Stimulated activated CD8-positive, alpha-beta memory T cell treated with anti-CD3 and anti-CD28 coated beads, Interleukin-12 subunit alpha, Interleukin-12 subunit beta, amount 100 ng/mL, for 24 hours (primary cell): ENCODE data around the gene TRPC4.

ENCODE experiments used
- DNase-seq: peaks from one replicate; pipeline ENCODE4 v3.0.0-alpha.2; 2020; ENCODE audit errors: extremely low read depth

TRPC4 gene

GRCh38 chr13:37729876-37730275 is 139.7 kb downstream of the TRPC4 start:
- no peak for DNase-seq

- no peak for DNase-seq
These were observed 153.0 kb downstream of the TRPC4 start for GRCh38 chr13:37716420-37717195.

- no peak for DNase-seq
These were observed 154.0 kb downstream of the TRPC4 start for GRCh38 chr13:37715606-37716015.

GRCh38 chr13:37709318-37709717 is 160.3 kb downstream of the TRPC4 start:
- no peak for DNase-seq

GRCh38 chr13:37707739-37708500 is 161.7 kb downstream of the TRPC4 start:
- no peak for DNase-seq

- no peak for DNase-seq
These were observed 163.5 kb downstream of the TRPC4 start for GRCh38 chr13:37706041-37706440.

GRCh38 chr13:37701972-37702371 is 167.6 kb downstream of the TRPC4 start:
- DNase-seq: no peak

GRCh38 chr13:37701306-37701705 is 168.3 kb downstream of the TRPC4 start:
- no peak for DNase-seq

- DNase-seq: no peak
These were observed 168.7 kb downstream of the TRPC4 start for GRCh38 chr13:37700887-37701286.

- no peak for DNase-seq
These were observed 174.4 kb downstream of the TRPC4 start for GRCh38 chr13:37695200-37695599.

GRCh38 chr13:37690361-37690760 is 179.2 kb downstream of the TRPC4 start:
- DNase-seq: no peak

GRCh38 chr13:37686501-37686900 is 183.1 kb downstream of the TRPC4 start:
- no peak for DNase-seq

GRCh38 chr13:37685206-37685605 is 184.4 kb downstream of the TRPC4 start:
- no peak for DNase-seq

GRCh38 chr13:37682496-37682895 is 187.1 kb downstream of the TRPC4 start:
- DNase-seq: no peak

GRCh38 chr13:37681281-37682032 is 188.1 kb downstream of the TRPC4 start:
- DNase-seq: no peak

GRCh38 chr13:37680137-37680536 is 189.4 kb downstream of the TRPC4 start:
- DNase-seq: no peak

GRCh38 chr13:37679043-37679442 is 190.5 kb downstream of the TRPC4 start:
- DNase-seq: no peak

- DNase-seq: no peak
These were observed 199.7 kb downstream of the TRPC4 start for GRCh38 chr13:37669845-37670244.

- DNase-seq: no peak
These were observed 201.9 kb downstream of the TRPC4 start for GRCh38 chr13:37667702-37668101.

- no peak for DNase-seq
These were observed 203.5 kb downstream of the TRPC4 start for GRCh38 chr13:37666036-37666435.

- no peak for DNase-seq
These were observed 204.2 kb downstream of the TRPC4 start for GRCh38 chr13:37665420-37665819.

GRCh38 chr13:37663724-37664123 is 205.8 kb downstream of the TRPC4 start:
- no peak for DNase-seq
